ENCODE data around the gene GPBP1. TPM values are rescaled to one million over a fixed set of nuclear protein-coding genes. Genes with fewer than 3 reads are reported as not detected.

Gene GPBP1
- polyA plus RNA-seq, 3 donors = 23.2 to 43.7 (median 30.9) TPM

DNA sequence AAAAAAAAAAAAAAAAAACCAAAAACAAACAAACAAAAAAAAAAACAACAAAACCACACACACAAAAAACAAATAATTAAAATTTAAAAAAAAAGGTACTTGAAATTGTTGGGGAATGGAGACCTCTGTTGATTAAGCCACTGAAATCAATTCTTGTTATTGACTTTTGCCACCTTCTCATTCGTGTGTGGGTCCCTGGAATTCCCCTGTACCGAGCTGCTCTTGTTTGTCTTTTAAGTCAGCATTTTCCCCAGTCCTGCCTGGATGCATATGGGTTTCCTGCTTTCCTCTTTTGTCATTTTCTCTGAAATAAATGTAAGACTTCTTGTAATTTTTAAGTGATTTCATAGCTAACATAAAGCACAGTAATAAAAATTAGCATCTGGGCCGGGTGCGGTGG, 45.5 kb downstream of the GPBP1 start:
- no peaks in the 10 kb centered on the region for H3K27me3 ChIP-seq (ENCODE audit: control insufficient read depth in 2 of 2, insufficient read depth in 2 of 2, low read length in 2 of 2)
- no peaks in the 10 kb centered on the region for H3K9me3 ChIP-seq (replicated peaks in 1 of 2; ENCODE audit: control insufficient read depth in 1 of 2, insufficient read depth in 1 of 2, low read length in 2 of 2)
- Mint-ChIP-seq H3K27ac (peak overlapping the region in 5 of 7 donors; percentile 7 to 85 (median 61)), H3K9me3 (no peaks in the 10 kb centered on the region), H3K4me1 (peaks cover 1% of the 10 kb centered on the region), H3K36me3 (peaks cover 34 to 54% of the 10 kb centered on the region in 2 donors), H3K4me3 (no peak overlapping the region), H3K27me3 (ENCODE audit: low read depth in 3 of 3) (no peaks in the 10 kb centered on the region)
- H4K20me1 ChIP-seq (ENCODE audit: insufficient read depth, low read length) = peaks cover 95% of the 10 kb centered on the region
- WGBS (ENCODE audit: insufficient coverage) = 93% methylated on average over 3 of the region's 4 CpGs
- peaks cover 95% of the 10 kb centered on the region for H3K79me2 ChIP-seq (ENCODE audit: insufficient read depth, low read length)
- DNase-seq = no peak
- H3K9ac ChIP-seq (ENCODE audit: insufficient read depth, low read length, poor library complexity, severe bottlenecking) = no peak overlapping the region
- peak overlapping the region in 1 of 2 donors; percentile 9 for H3K27ac ChIP-seq (ENCODE audit: low read depth in 1 of 2, low read length in 2 of 2)
- H3K4me2 ChIP-seq (replicated peaks; ENCODE audit: extremely low read depth, low read length, poor library complexity, severe bottlenecking) = no peak overlapping the region
- H2AFZ ChIP-seq (ENCODE audit: insufficient read depth, low read depth, low read length, poor library complexity, severe bottlenecking) = no peak overlapping the region
- H3K4me1 ChIP-seq (ENCODE audit: control insufficient read depth in 1 of 2, insufficient read depth in 2 of 2, low read length in 2 of 2) = no peaks in the 10 kb centered on the region
- TF ChIP-seq, protein P1, sequence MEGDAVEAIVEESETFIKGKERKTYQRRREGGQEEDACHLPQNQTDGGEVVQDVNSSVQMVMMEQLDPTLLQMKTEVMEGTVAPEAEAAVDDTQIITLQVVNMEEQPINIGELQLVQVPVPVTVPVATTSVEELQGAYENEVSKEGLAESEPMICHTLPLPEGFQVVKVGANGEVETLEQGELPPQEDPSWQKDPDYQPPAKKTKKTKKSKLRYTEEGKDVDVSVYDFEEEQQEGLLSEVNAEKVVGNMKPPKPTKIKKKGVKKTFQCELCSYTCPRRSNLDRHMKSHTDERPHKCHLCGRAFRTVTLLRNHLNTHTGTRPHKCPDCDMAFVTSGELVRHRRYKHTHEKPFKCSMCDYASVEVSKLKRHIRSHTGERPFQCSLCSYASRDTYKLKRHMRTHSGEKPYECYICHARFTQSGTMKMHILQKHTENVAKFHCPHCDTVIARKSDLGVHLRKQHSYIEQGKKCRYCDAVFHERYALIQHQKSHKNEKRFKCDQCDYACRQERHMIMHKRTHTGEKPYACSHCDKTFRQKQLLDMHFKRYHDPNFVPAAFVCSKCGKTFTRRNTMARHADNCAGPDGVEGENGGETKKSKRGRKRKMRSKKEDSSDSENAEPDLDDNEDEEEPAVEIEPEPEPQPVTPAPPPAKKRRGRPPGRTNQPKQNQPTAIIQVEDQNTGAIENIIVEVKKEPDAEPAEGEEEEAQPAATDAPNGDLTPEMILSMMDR (IDR thresholded peaks at IDR 0.05) = no peak
- no peak overlapping the region for H3K4me3 ChIP-seq (replicated peaks in 1 of 3; ENCODE audit: low read depth in 2 of 3, low read length in 3 of 3)
- peaks cover 24 to 62% of the 10 kb centered on the region in 2 donors for H3K36me3 ChIP-seq (replicated peaks in 1 of 2; ENCODE audit: control insufficient read depth in 1 of 2, insufficient read depth in 2 of 2, low read length in 2 of 2)
- intact Hi-C loops (cut with micrococcal nuclease) = loop anchor here in 1 of 2 donors (5.0 kb wide), 1 partner anchor 317 kb away; no protein-coding TSS in a partner anchor

DNA sequence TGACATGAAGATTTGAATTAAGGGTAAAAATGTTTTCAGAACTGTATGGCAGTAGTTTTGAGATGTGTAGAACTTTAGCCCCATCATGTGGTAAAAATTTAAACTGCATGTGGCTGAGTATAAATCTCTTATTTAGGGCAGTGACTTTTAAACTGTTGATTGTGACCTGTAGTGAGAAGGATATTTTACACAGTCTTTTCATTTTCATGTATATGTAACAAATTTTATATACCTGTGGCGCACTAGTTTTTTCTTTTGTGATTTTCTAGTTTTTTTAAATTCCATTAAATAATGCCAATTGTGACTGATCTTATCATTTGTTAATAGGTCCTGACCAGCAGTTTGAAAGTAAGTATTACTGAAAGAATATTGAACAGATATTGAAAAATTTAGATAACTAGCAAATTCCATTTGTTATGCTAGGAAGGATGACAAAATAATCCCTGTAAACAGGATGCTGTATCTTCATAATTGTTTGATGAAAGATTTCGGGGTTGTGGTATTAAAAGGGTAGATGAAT, 47.2 kb downstream of the GPBP1 start:
- Mint-ChIP-seq H3K36me3 (peaks cover 21 to 50% of the 10 kb centered on the region in 2 donors), H3K9me3 (no peaks in the 10 kb centered on the region), H3K27me3 (ENCODE audit: low read depth in 3 of 3) (no peaks in the 10 kb centered on the region), H3K4me3 (no peak overlapping the region), H3K4me1 (peaks cover 1% of the 10 kb centered on the region), H3K27ac (no peak overlapping the region)
- H3K79me2 ChIP-seq (ENCODE audit: insufficient read depth, low read length) = peaks cover 95% of the 10 kb centered on the region
- H4K20me1 ChIP-seq (ENCODE audit: insufficient read depth, low read length) = peaks cover 95% of the 10 kb centered on the region
- H3K27ac ChIP-seq (ENCODE audit: low read depth in 1 of 2, low read length in 2 of 2) = no peak overlapping the region
- TF ChIP-seq, protein P1 (IDR thresholded peaks at IDR 0.05) = peak; percentile 95
- intact Hi-C loops (cut with micrococcal nuclease) = loop anchor here in 1 of 2 donors (5.0 to 10.0 kb wide), 3 partner anchors 84 to 1286 kb away; no protein-coding TSS in a partner anchor
- no peak overlapping the region for H2AFZ ChIP-seq (ENCODE audit: insufficient read depth, low read depth, low read length, poor library complexity, severe bottlenecking)
- peaks cover 7 to 62% of the 10 kb centered on the region in 2 donors for H3K36me3 ChIP-seq (replicated peaks in 1 of 2; ENCODE audit: control insufficient read depth in 1 of 2, insufficient read depth in 2 of 2, low read length in 2 of 2)
- H3K4me2 ChIP-seq (replicated peaks; ENCODE audit: extremely low read depth, low read length, poor library complexity, severe bottlenecking) = no peak overlapping the region
- H3K4me1 ChIP-seq (ENCODE audit: control insufficient read depth in 1 of 2, insufficient read depth in 2 of 2, low read length in 2 of 2) = no peaks in the 10 kb centered on the region
- no peaks in the 10 kb centered on the region for H3K9me3 ChIP-seq (replicated peaks in 1 of 2; ENCODE audit: control insufficient read depth in 1 of 2, insufficient read depth in 1 of 2, low read length in 2 of 2)
- H3K9ac ChIP-seq (ENCODE audit: insufficient read depth, low read length, poor library complexity, severe bottlenecking) = no peak overlapping the region
- no peaks in the 10 kb centered on the region for H3K27me3 ChIP-seq (ENCODE audit: control insufficient read depth in 2 of 2, insufficient read depth in 2 of 2, low read length in 2 of 2)
- peak; percentile 46 to 65 (median 52) for DNase-seq
- no peak overlapping the region for H3K4me3 ChIP-seq (replicated peaks in 1 of 3; ENCODE audit: low read depth in 2 of 3, low read length in 3 of 3)
- no CpG with 5 or more reads among the region's 2 CpGs for WGBS (ENCODE audit: insufficient coverage)

Measured in CD14-positive monocyte (primary cell).